Melanocyte of skin (primary cell): Measurements from ENCODE around the gene OTOL1. TPM values are rescaled to one million over a fixed set of nuclear protein-coding genes. Genes with fewer than 3 reads are reported as not detected.

Experiments
- total RNA-seq, 2 donors: library from RNA; depleted of rRNA; stranded (reverse); fragments of >200 nt; gene quantifications; 2 replicates each; pipeline ENCODE4 v1.2.3, GENCODE V29; 2012

OTOL1 gene
- total RNA-seq, result not detected

GRCh38 chr3:161496508-161496907 is at the start of gene OTOL1:
Gene OTOL1 (plus strand): TSS chr3:161496808. CDS start chr3:161496808, 0 bp downstream.

Other genes with a start within 250 kb of the OTOL1 start
- not detected for gene SPTSSB, start 125.3 kb upstream of the OTOL1 start, total RNA-seq